NCI-H187 (cell line): ENCODE results near the gene TSHZ2.
"Not testable (repeated sequence)": the region's sequence is repeated elsewhere in the genome, so short reads cannot be mapped to it uniquely, and the experiment has no call there.

ENCODE experiments used
- DNase-seq, 2 experiments: peaks; one replicate each; lab custom pipeline; 2025; lab: John Stamatoyannopoulos, UW

The TSHZ2 gene

GRCh38 chr20:52998268-52998667 is 26.1 kb downstream of the TSHZ2 start:
- DNase-seq = no peak

GRCh38 chr20:52999040-52999439 is 26.9 kb downstream of the TSHZ2 start:
- no peak for DNase-seq

GRCh38 chr20:53001498-53002301 is 29.5 kb downstream of the TSHZ2 start:
- DNase-seq = peak in 1 of 2 experiments; percentile 1

GRCh38 chr20:53002786-53003185 is 30.6 kb downstream of the TSHZ2 start:
- no peak for DNase-seq

- peak; percentile 4 to 5 for DNase-seq
These were observed 31.4 kb downstream of the TSHZ2 start for GRCh38 chr20:53003420-53004154.

GRCh38 chr20:53004267-53004813 is 32.2 kb downstream of the TSHZ2 start:
- no peak for DNase-seq

GRCh38 chr20:53009979-53010735 is 38.0 kb downstream of the TSHZ2 start:
- DNase-seq = no peak

- no peak for DNase-seq
These were observed 39.5 kb downstream of the TSHZ2 start for GRCh38 chr20:53011640-53012039.

GRCh38 chr20:53013183-53013582 is 41.0 kb downstream of the TSHZ2 start:
- DNase-seq = no peak

- DNase-seq = no peak
These were observed 41.7 kb downstream of the TSHZ2 start for GRCh38 chr20:53013847-53014246.

GRCh38 chr20:53016071-53016470 is 43.9 kb downstream of the TSHZ2 start:
- no peak for DNase-seq

- no peak for DNase-seq
These were observed 44.4 kb downstream of the TSHZ2 start for GRCh38 chr20:53016534-53017042.

- no peak for DNase-seq
These were observed 45.0 kb downstream of the TSHZ2 start for GRCh38 chr20:53017206-53017605.

GRCh38 chr20:53019464-53019863 is 47.3 kb downstream of the TSHZ2 start:
- DNase-seq = no peak

- no peak for DNase-seq
These were observed 48.2 kb downstream of the TSHZ2 start for GRCh38 chr20:53020376-53020775.

GRCh38 chr20:53020834-53021233 is 48.7 kb downstream of the TSHZ2 start:
- no peak for DNase-seq

- DNase-seq = no peak
These were observed 49.8 kb downstream of the TSHZ2 start for GRCh38 chr20:53021934-53022333.

- DNase-seq = no peak
These were observed 51.8 kb downstream of the TSHZ2 start for GRCh38 chr20:53023732-53024520.

GRCh38 chr20:53024653-53025052 is 52.5 kb downstream of the TSHZ2 start:
- not testable (repeated sequence) for DNase-seq

- DNase-seq = no peak
These were observed 54.9 kb downstream of the TSHZ2 start for GRCh38 chr20:53027089-53027488.

- DNase-seq = no peak
These were observed 56.3 kb downstream of the TSHZ2 start for GRCh38 chr20:53028337-53029007.
